ENCODE data around the gene PTPRC.

The PTPRC gene

GRCh38 chr1:198765416-198765815 is 126.6 kb downstream of the PTPRC start:
- DNase-seq: no peak

GRCh38 chr1:198771563-198772153 is 132.8 kb downstream of the PTPRC start:
- no peak for DNase-seq

- DNase-seq: no peak
Observed at GRCh38 chr1:198772626-198773025, 133.8 kb downstream of the PTPRC start.

GRCh38 chr1:198773030-198773429 is 134.2 kb downstream of the PTPRC start:
- DNase-seq: no peak

GRCh38 chr1:198773523-198773922 is 134.7 kb downstream of the PTPRC start:
- no peak for DNase-seq

GRCh38 chr1:198774421-198774820 is 135.6 kb downstream of the PTPRC start:
- no peak for DNase-seq

GRCh38 chr1:198775606-198776005 is 136.8 kb downstream of the PTPRC start:
- DNase-seq: no peak

- no peak for DNase-seq
Observed at GRCh38 chr1:198776602-198777029, 137.8 kb downstream of the PTPRC start.

GRCh38 chr1:198778049-198778448 is 139.2 kb downstream of the PTPRC start:
- no peak for DNase-seq

- no peak for DNase-seq
Observed at GRCh38 chr1:198780376-198780775, 141.5 kb downstream of the PTPRC start.

- no peak for DNase-seq
Observed at GRCh38 chr1:198788561-198789064, 149.8 kb downstream of the PTPRC start.

GRCh38 chr1:198793714-198794113 is 154.9 kb downstream of the PTPRC start:
- no peak for DNase-seq

GRCh38 chr1:198794498-198794897 is 155.7 kb downstream of the PTPRC start:
- DNase-seq: no peak

GRCh38 chr1:198797656-198798055 is 158.8 kb downstream of the PTPRC start:
- DNase-seq: no peak

GRCh38 chr1:198798923-198799386 is 160.1 kb downstream of the PTPRC start:
- no peak for DNase-seq

GRCh38 chr1:198805498-198806151 is 166.8 kb downstream of the PTPRC start:
- DNase-seq: no peak

- no peak for DNase-seq
Observed at GRCh38 chr1:198806861-198807260, 168.0 kb downstream of the PTPRC start.

All from stimulated activated CD4-positive, alpha-beta T cell treated with anti-CD3 and anti-CD28 coated beads, Interleukin-2, amount 100 ng/mL, for 48 hours (primary cell).